Keratinocyte (primary cell): ENCODE data around the gene PVALB. TPM values are rescaled to one million over a fixed set of nuclear protein-coding genes. Genes with fewer than 3 reads are reported as not detected.

Experiments used
- DNase-seq: peaks from one replicate; pipeline ENCODE4 v3.0.0-alpha.2; 2011; ENCODE audit warnings: low read depth, missing footprints, low spot score
- FAIRE-seq: peaks from 2 replicates; lab custom pipeline; 2011; peaks lifted over from hg19 to GRCh38; lab: Jason Lieb, UNC
- H2AFZ ChIP-seq: 2 replicates; pipeline ENCODE4 v1.6.0; 2012; ENCODE audit warnings: low read length, control low read depth, inconsistent platforms; ENCODE audit not compliant: control insufficient read depth
- H3K27ac ChIP-seq: 2 replicates; pipeline ENCODE4 v1.5.1; 2011; ENCODE audit warnings: low read length; ENCODE audit not compliant: control insufficient read depth, insufficient read depth
- H3K27me3 ChIP-seq: 3 replicates; pipeline ENCODE4 v1.6.0; 2011; ENCODE audit warnings: low read length; ENCODE audit not compliant: control insufficient read depth, insufficient read depth; ENCODE audit errors: extremely low read depth
- H3K36me3 ChIP-seq, 2 experiments: 2 replicates in 1 of 2; 3 replicates in 1 of 2; pipeline ENCODE4 v1.5.1; 2011; ENCODE audit warnings: low read length in 2 of 2, mild to moderate bottlenecking in 1 of 2; ENCODE audit not compliant: control insufficient read depth in 2 of 2, insufficient read depth in 2 of 2; ENCODE audit errors: extremely low read depth in 1 of 2
- H3K4me1 ChIP-seq: 3 replicates; pipeline ENCODE4 v1.5.1; 2011; ENCODE audit warnings: low read length; ENCODE audit not compliant: control insufficient read depth, insufficient read depth; ENCODE audit errors: extremely low read depth
- H3K4me2 ChIP-seq: 3 replicates; pipeline ENCODE4 v1.6.0; 2011; ENCODE audit warnings: low read depth, low read length; ENCODE audit not compliant: control insufficient read depth, insufficient read depth; ENCODE audit errors: extremely low read depth
- H3K4me3 ChIP-seq, 3 experiments: fragments of 200-600 bp in 1 of 3; sonication (generic) in 1 of 3; 2 replicates in 2 of 3; 3 replicates in 1 of 3; pipeline ENCODE4 v1.5.1; 2011 to 2016; ENCODE audit warnings: low read length in 3 of 3, mild to moderate bottlenecking in 3 of 3, control low read depth in 2 of 3, inconsistent platforms in 1 of 3, low read depth in 1 of 3, mixed read lengths in 1 of 3, mixed run types in 1 of 3, moderate library complexity in 1 of 3; ENCODE audit not compliant: control insufficient read depth in 2 of 3, insufficient read depth in 2 of 3; ENCODE audit errors: extremely low read depth in 1 of 3
- H3K79me2 ChIP-seq: 2 replicates; pipeline ENCODE4 v1.6.0; 2012; ENCODE audit warnings: low read length; ENCODE audit not compliant: control insufficient read depth, insufficient read depth
- H3K9ac ChIP-seq: 3 replicates; pipeline ENCODE4 v1.6.0; 2011; ENCODE audit warnings: low read length; ENCODE audit not compliant: control insufficient read depth, insufficient read depth; ENCODE audit errors: extremely low read depth
- H3K9me1 ChIP-seq: 3 replicates; pipeline ENCODE4 v1.6.0; 2011; ENCODE audit warnings: low read length; ENCODE audit not compliant: control insufficient read depth, insufficient read depth; ENCODE audit errors: extremely low read depth
- H3K9me3 ChIP-seq: 2 replicates; pipeline ENCODE4 v1.5.1; 2012; ENCODE audit warnings: low read depth, low read length; ENCODE audit not compliant: control insufficient read depth
- H4K20me1 ChIP-seq: 3 replicates; pipeline ENCODE4 v1.6.0; 2011; ENCODE audit warnings: low read length; ENCODE audit not compliant: control insufficient read depth, insufficient read depth; ENCODE audit errors: extremely low read depth
- EZH2 ChIP-seq: IDR thresholded peaks from one replicate; pipeline ENCODE4 v1.6.1; 2012; ENCODE audit warnings: inconsistent platforms, mild to moderate bottlenecking, low read length, moderate library complexity
- dilution Hi-C: fragments of 300-500 bp; cut with MboI; formaldehyde crosslinking; loops from one replicate; pipeline ENCODE4 v1.7.0; 2020; ENCODE audit warnings: low sequenced_read_pairs; ENCODE audit not compliant: extremely low pct_ligation_motif_present
- polyA plus RNA-seq, 5 experiments: library from polyadenylated mRNA; depleted of rRNA in 3 of 5; stranded (reverse) in 3 of 5; stranded (forward) in 1 of 5; unstranded in 1 of 5; fragments of >200 nt; gene quantifications; 1 replicate in 1 of 5; 2 replicates in 3 of 5; 3 replicates in 1 of 5; pipeline versions ENCODE4 v1.2.1 to v1.2.3, GENCODE V29; 2011 to 2012; ENCODE audit warnings: missing spikeins in 2 of 5, low read depth in 1 of 5, low replicate concordance in 1 of 5
- TF ChIP-seq, protein P1 (sequence below), 3 experiments: IDR thresholded peaks in 1 of 3; conservative IDR thresholded peaks in 1 of 3; optimal IDR thresholded peaks in 1 of 3; 2 replicates in 2 of 3; 3 replicates in 1 of 3; pipeline versions ENCODE3 to v1.5.1; 2011; ENCODE audit warnings: low read length in 3 of 3, mild to moderate bottlenecking in 3 of 3, moderate library complexity in 2 of 3, control low read depth in 1 of 3, inconsistent platforms in 1 of 3; ENCODE audit not compliant: insufficient read depth in 2 of 3; ENCODE audit errors: extremely low read depth in 1 of 3

The PVALB gene
- polyA plus RNA-seq, 1 donor (not counting 4 experiments of a cell fraction or from before 2014, with no cell fraction given), result not detected

DNA sequence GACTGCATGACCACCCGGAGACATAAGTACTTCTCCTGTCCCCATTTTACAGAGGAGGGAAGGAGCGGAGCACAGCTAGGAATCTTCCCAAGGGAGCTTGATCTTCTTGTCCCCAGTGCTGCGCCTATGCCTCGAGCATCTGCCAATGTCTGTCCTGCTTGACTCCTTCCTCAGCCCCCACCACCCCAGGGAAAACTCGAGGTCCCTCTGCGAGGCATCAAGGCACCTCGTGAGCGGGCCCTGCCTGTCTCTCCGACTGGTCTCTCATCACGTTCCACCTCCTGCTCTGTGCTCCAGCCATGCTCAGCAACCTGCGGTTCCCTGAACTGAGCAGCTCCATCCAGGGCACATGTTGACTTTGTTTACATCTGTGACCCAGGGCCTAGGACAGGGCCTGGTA, 46.4 kb upstream of the PVALB start:
- H3K9me3 ChIP-seq, result no peaks in the 10 kb centered on the region
- dilution Hi-C loops, result no loop called here
- H3K4me1 ChIP-seq, result peaks cover 12% of the 10 kb centered on the region
- FAIRE-seq (no peak), DNase-seq (no peak)
- no peaks in the 10 kb centered on the region for H3K27me3 ChIP-seq
- H3K36me3 ChIP-seq, result no peaks in the 10 kb centered on the region
- no peak overlapping the region for H3K4me3 ChIP-seq
- H4K20me1 ChIP-seq, result no peaks in the 10 kb centered on the region
- H2AFZ ChIP-seq, result no peak overlapping the region
- H3K4me2 ChIP-seq, result no peak overlapping the region
- H3K9ac ChIP-seq, result no peak overlapping the region
- H3K9me1 ChIP-seq, result no peaks in the 10 kb centered on the region
- no peak overlapping the region for H3K27ac ChIP-seq
- no peak for TF ChIP-seq EZH2
- TF ChIP-seq, protein P1, sequence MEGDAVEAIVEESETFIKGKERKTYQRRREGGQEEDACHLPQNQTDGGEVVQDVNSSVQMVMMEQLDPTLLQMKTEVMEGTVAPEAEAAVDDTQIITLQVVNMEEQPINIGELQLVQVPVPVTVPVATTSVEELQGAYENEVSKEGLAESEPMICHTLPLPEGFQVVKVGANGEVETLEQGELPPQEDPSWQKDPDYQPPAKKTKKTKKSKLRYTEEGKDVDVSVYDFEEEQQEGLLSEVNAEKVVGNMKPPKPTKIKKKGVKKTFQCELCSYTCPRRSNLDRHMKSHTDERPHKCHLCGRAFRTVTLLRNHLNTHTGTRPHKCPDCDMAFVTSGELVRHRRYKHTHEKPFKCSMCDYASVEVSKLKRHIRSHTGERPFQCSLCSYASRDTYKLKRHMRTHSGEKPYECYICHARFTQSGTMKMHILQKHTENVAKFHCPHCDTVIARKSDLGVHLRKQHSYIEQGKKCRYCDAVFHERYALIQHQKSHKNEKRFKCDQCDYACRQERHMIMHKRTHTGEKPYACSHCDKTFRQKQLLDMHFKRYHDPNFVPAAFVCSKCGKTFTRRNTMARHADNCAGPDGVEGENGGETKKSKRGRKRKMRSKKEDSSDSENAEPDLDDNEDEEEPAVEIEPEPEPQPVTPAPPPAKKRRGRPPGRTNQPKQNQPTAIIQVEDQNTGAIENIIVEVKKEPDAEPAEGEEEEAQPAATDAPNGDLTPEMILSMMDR (optimal IDR thresholded peaks at IDR 0.05 in 1 of 3, IDR thresholded peaks at IDR 0.05 in 1 of 3, conservative IDR thresholded peaks at IDR 0.05 in 1 of 3; ENCODE audit: extremely low read depth in 1 of 3, insufficient read depth in 2 of 3, low read length in 3 of 3), result no peak
- H3K79me2 ChIP-seq, result no peaks in the 10 kb centered on the region

DNA sequence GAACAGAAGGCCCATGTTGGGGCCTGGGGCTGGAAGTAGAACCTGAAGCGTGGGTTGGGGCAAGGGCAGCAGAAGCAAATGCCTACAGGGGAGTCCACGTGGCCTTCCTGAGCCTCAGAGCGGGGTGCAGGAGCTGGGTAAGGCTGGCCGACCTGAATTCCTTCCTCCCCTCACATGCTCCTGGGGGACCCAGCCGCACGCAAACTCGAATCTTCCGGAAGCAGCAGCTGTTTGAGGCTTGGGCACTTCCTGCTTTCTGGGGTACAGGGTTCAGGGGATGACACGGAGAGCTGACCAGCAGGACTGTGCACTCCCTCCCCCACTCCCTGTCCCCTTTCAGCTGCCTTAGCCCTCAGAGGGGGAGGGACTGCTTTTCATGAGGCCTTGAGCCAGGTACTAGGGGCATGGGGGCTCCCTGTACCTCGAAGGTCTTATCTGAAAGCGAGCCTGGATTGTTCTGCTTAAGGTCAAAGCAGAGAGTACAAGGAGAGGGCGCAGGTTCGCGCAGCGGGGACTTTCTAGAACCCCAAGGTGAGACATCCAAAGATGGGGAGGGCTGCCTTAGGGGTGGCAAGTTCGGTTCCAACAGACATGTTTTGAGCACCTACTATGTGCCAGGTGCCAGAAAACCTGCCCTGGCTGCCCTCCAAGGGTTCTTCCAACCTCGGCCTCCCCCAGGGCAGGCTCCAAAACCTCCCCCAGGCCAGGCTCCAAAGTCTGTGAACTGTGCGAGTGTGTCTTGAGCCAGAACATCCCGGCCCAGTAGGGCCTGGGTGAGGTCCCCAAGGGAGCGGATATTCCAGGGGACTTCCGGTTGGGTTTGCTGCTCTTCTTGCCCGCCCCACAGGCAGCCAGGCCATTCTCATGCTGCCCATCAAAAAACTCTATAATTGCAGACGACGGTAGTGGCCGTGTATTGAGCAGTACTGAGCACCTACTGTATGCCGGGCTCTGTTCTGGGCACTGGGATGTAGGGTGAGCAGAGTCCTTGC, 45.7 kb upstream of the PVALB start:
- Histone ChIP-seq H2AFZ (no peak overlapping the region), H3K36me3 (no peaks in the 10 kb centered on the region), H4K20me1 (no peaks in the 10 kb centered on the region), H3K9me1 (no peaks in the 10 kb centered on the region), H3K4me3 (no peak overlapping the region), H3K27ac (no peak overlapping the region), H3K79me2 (no peaks in the 10 kb centered on the region), H3K9ac (no peak overlapping the region), H3K9me3 (no peaks in the 10 kb centered on the region), H3K4me1 (peaks cover 12% of the 10 kb centered on the region), H3K27me3 (peaks cover under 1% of the 10 kb centered on the region), H3K4me2 (no peak overlapping the region)
- DNase-seq (no peak), FAIRE-seq (no peak)
- TF ChIP-seq, protein P1 (optimal IDR thresholded peaks at IDR 0.05 in 1 of 3, IDR thresholded peaks at IDR 0.05 in 1 of 3, conservative IDR thresholded peaks at IDR 0.05 in 1 of 3; ENCODE audit: extremely low read depth in 1 of 3, insufficient read depth in 2 of 3, low read length in 3 of 3), result no peak
- no peak for TF ChIP-seq EZH2
- dilution Hi-C loops, result no loop called here
